GM10248 (cell line): Measurements from ENCODE around the gene KCTD12.

ENCODE experiments used
- CTCF ChIA-PET: fragments of 300-600 bp; sonication (Branson Sonifier 250); formaldehyde crosslinking; extraction: SDS; loops from one replicate; lab custom pipeline; 2021; ENCODE audit warnings: antibody characterized with exemption; lab: Yijun Ruan, JAX
- POLR2A ChIA-PET: fragments of 350-650 bp; sonication (Branson Sonifier 250); formaldehyde crosslinking; extraction: SDS; loops from one replicate; lab custom pipeline; 2020; ENCODE audit warnings: antibody characterized with exemption; lab: Yijun Ruan, JAX
- DNase-seq: peaks from one replicate; pipeline ENCODE4 v3.0.0; 2012; ENCODE audit errors: extremely low spot score
- TF ChIP-seq, protein P1 (sequence below): IDR thresholded peaks from 2 replicates; pipeline ENCODE4 v1.5.1; 2012; ENCODE audit warnings: mild to moderate bottlenecking, low read depth; ENCODE audit errors: extremely low read depth, missing control alignments, control extremely low read depth

The KCTD12 gene

GRCh38 chr13:76875271-76875815 lies 10.9 kb downstream of the KCTD12 start:
- DNase-seq: no peak
- ChIA-PET CTCF (interaction anchor here (1.0 to 1.4 kb wide), 2 partner anchors 10 to 14 kb away, joined by 4 read pairs; no protein-coding TSS in a partner anchor), POLR2A (no interaction called here)
- TF ChIP-seq, protein P1, sequence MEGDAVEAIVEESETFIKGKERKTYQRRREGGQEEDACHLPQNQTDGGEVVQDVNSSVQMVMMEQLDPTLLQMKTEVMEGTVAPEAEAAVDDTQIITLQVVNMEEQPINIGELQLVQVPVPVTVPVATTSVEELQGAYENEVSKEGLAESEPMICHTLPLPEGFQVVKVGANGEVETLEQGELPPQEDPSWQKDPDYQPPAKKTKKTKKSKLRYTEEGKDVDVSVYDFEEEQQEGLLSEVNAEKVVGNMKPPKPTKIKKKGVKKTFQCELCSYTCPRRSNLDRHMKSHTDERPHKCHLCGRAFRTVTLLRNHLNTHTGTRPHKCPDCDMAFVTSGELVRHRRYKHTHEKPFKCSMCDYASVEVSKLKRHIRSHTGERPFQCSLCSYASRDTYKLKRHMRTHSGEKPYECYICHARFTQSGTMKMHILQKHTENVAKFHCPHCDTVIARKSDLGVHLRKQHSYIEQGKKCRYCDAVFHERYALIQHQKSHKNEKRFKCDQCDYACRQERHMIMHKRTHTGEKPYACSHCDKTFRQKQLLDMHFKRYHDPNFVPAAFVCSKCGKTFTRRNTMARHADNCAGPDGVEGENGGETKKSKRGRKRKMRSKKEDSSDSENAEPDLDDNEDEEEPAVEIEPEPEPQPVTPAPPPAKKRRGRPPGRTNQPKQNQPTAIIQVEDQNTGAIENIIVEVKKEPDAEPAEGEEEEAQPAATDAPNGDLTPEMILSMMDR: no peak

DNA sequence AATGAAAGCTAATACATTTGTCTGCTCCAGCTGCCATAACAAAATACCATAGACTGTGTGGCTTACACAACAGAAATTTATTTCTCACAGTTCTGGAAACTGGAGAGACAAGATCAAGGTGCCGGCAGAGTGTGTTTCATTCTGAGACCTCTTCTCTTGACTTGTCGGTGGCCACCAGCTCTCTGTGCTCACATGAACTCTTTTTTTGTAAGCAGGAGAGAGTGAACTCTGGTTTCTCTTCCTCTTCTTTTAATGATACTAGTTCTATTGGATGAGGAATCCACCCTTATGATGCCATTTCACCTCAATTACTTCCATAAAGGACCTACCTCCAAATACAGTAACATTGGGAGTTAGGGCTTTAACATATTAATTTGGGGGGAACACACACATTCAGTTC lies 11.7 kb downstream of the KCTD12 start:
- peak; percentile 36 for DNase-seq
- TF ChIP-seq, protein P1: no peak
- ChIA-PET CTCF (interaction anchor here (0.8 to 1.6 kb wide), 5 partner anchors 11 to 106 kb away, joined by 3 to 5 read pairs (median 4); no protein-coding TSS in a partner anchor), POLR2A (no interaction called here)

DNA sequence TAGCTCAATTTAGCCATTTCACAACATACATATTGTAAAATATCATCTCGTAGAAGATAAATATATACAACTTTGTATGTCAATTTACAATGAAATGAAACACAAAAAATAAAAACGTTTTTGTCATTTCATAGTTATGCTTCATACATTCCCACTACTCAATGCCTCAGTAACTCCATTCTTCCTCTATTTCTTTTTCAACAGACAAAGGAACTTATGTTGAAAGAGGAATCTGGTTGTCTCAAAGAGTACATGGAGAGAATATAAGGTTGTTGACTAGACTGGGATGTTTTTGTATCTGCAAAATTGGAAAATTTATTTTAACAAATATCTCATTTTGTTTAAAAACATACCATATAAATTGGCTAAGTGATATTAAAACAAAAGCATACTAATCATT lies 12.8 kb downstream of the KCTD12 start:
- ChIA-PET CTCF (interaction anchor here (0.9 to 1.6 kb wide), 3 partner anchors 15 to 107 kb away, joined by 3 to 5 read pairs (median 5); no protein-coding TSS in a partner anchor), POLR2A (no interaction called here)
- no peak for DNase-seq
- TF ChIP-seq, protein P1: no peak

- POLR2A ChIA-PET: no interaction called here
- CTCF ChIA-PET: no interaction called here
- no peak for DNase-seq
- TF ChIP-seq, protein P1: no peak
These were observed 13.5 kb downstream of the KCTD12 start for GRCh38 chr13:76872675-76873074.

- ChIA-PET CTCF (no interaction called here), POLR2A (no interaction called here)
- TF ChIP-seq, protein P1: no peak
- no peak for DNase-seq
These were observed 14.8 kb downstream of the KCTD12 start for GRCh38 chr13:76871432-76871831.

GRCh38 chr13:76868371-76868770 lies 17.8 kb downstream of the KCTD12 start:
- POLR2A ChIA-PET: no interaction called here
- TF ChIP-seq, protein P1: no peak
- CTCF ChIA-PET: interaction anchor here (1.0 to 1.2 kb wide), 2 partner anchors 10 to 11 kb away, joined by 3 read pairs; no protein-coding TSS in a partner anchor

More at GRCh38 chr13:76868371-76868770, 17.8 kb downstream of the KCTD12 start:
- DNase-seq: no peak
